ENCODE data around the gene MORN2. TPM values are rescaled to one million over a fixed set of nuclear protein-coding genes. Genes with fewer than 3 reads are reported as not detected.

MORN2 gene
- total and polyA plus RNA-seq, 2 experiments from 2014 or later, result 17.8 to 53.1 TPM

GRCh38 chr2:38875227-38875575 lies 575 bp upstream of the MORN2 start:
- no peaks in the 10 kb centered on the region for H3K27me3 ChIP-seq
- H3K4me1 ChIP-seq (ENCODE audit: low read depth), result peaks cover 6% of the 10 kb centered on the region
- H3K4me3 ChIP-seq, result peak overlapping the region; percentile 66
- no peaks in the 10 kb centered on the region for H3K36me3 ChIP-seq
- H3K27ac ChIP-seq, result peak overlapping the region; percentile 10
- H3K9me3 ChIP-seq (ENCODE audit: low read depth), result no peaks in the 10 kb centered on the region
- no peak for TF ChIP-seq CTCF (IDR thresholded peaks at IDR 0.05; ENCODE audit: low read depth, low read length)
- DNase-seq (ENCODE audit: low read depth in 1 of 2, low spot score in 1 of 2), result peak in 1 of 2 donors; percentile 7

GRCh38 chr2:38876407-38876806 lies 631 bp downstream of the MORN2 start:
- TF ChIP-seq CTCF (IDR thresholded peaks at IDR 0.05; ENCODE audit: low read depth, low read length), result no peak
- peaks cover 3% of the 10 kb centered on the region for H3K36me3 ChIP-seq
- peak overlapping the region; percentile 66 for H3K4me3 ChIP-seq
- peaks cover 6% of the 10 kb centered on the region for H3K4me1 ChIP-seq (ENCODE audit: low read depth)
- H3K9me3 ChIP-seq (ENCODE audit: low read depth), result no peaks in the 10 kb centered on the region
- DNase-seq (ENCODE audit: low read depth in 1 of 2, low spot score in 1 of 2), result no peak
- no peak overlapping the region for H3K27ac ChIP-seq
- H3K27me3 ChIP-seq, result no peaks in the 10 kb centered on the region

- DNase-seq (ENCODE audit: low read depth in 1 of 2, low spot score in 1 of 2), result no peak
- H3K9me3 ChIP-seq (ENCODE audit: low read depth), result no peaks in the 10 kb centered on the region
- peaks cover 2% of the 10 kb centered on the region for H3K36me3 ChIP-seq
- no peaks in the 10 kb centered on the region for H3K27me3 ChIP-seq
- H3K4me3 ChIP-seq, result no peak overlapping the region
- H3K4me1 ChIP-seq (ENCODE audit: low read depth), result no peaks in the 10 kb centered on the region
- H3K27ac ChIP-seq, result no peak overlapping the region
- no peak for TF ChIP-seq CTCF (IDR thresholded peaks at IDR 0.05; ENCODE audit: low read depth, low read length)
These were observed 10.3 kb downstream of the MORN2 start for GRCh38 chr2:38886063-38886462.

GRCh38 chr2:38887347-38887746 lies 11.6 kb downstream of the MORN2 start:
- no peaks in the 10 kb centered on the region for H3K4me1 ChIP-seq (ENCODE audit: low read depth)
- no peak overlapping the region for H3K27ac ChIP-seq
- TF ChIP-seq CTCF (IDR thresholded peaks at IDR 0.05; ENCODE audit: low read depth, low read length), result no peak
- no peak for DNase-seq (ENCODE audit: low read depth in 1 of 2, low spot score in 1 of 2)
- H3K9me3 ChIP-seq (ENCODE audit: low read depth), result no peaks in the 10 kb centered on the region
- H3K4me3 ChIP-seq, result no peak overlapping the region
- H3K36me3 ChIP-seq, result no peaks in the 10 kb centered on the region
- no peaks in the 10 kb centered on the region for H3K27me3 ChIP-seq

- Histone ChIP-seq H3K4me1 (ENCODE audit: low read depth) (no peaks in the 10 kb centered on the region), H3K27me3 (no peaks in the 10 kb centered on the region), H3K36me3 (no peaks in the 10 kb centered on the region), H3K27ac (no peak overlapping the region), H3K4me3 (no peak overlapping the region), H3K9me3 (ENCODE audit: low read depth) (no peaks in the 10 kb centered on the region)
- no peak for TF ChIP-seq CTCF (IDR thresholded peaks at IDR 0.05; ENCODE audit: low read depth, low read length)
- DNase-seq (ENCODE audit: low read depth in 1 of 2, low spot score in 1 of 2), result no peak
These were observed 12.3 kb downstream of the MORN2 start for GRCh38 chr2:38887902-38888554.

Measured in cardiac muscle cell (in vitro differentiated cells and primary cell).